GM20000 (cell line): ENCODE results near the gene MACROD1.

ENCODE experiments used
- DNase-seq: peaks from one replicate; pipeline ENCODE4 v3.0.0; 2012; ENCODE audit warnings: low spot score
- CTCF ChIP-seq: IDR thresholded peaks from 2 replicates; pipeline ENCODE4 v1.5.1; 2012; ENCODE audit warnings: mild to moderate bottlenecking, control low read depth; ENCODE audit errors: extremely low read depth, missing control alignments

The MACROD1 gene

GRCh38 chr11:63998558-63999348 is 167.2 kb downstream of the MACROD1 start:
- DNase-seq = no peak

GRCh38 chr11:63997801-63998337 is 168.0 kb downstream of the MACROD1 start:
- no peak for DNase-seq
- TF ChIP-seq CTCF = no peak

More at GRCh38 chr11:63998558-63999348, 167.2 kb downstream of the MACROD1 start:
- no peak for TF ChIP-seq CTCF

GRCh38 chr11:63997104-63997700 is 168.7 kb downstream of the MACROD1 start:
- TF ChIP-seq CTCF = no peak
- DNase-seq = no peak

GRCh38 chr11:63996512-63996911 is 169.4 kb downstream of the MACROD1 start:
- TF ChIP-seq CTCF = no peak
- no peak for DNase-seq

GRCh38 chr11:63993993-63994392 is 171.9 kb downstream of the MACROD1 start:
- DNase-seq = no peak
- TF ChIP-seq CTCF = no peak

- TF ChIP-seq CTCF = no peak
- DNase-seq = no peak
Measured at GRCh38 chr11:63993100-63993499, 172.8 kb downstream of the MACROD1 start.

- DNase-seq = no peak
Measured at GRCh38 chr11:63991558-63991957, 174.4 kb downstream of the MACROD1 start.

More at GRCh38 chr11:63991558-63991957, 174.4 kb downstream of the MACROD1 start:
- TF ChIP-seq CTCF = no peak
